Lower leg skin (tissue), 3 donors: ENCODE measurements around the gene LENEP.

Experiments used
- CTCF ChIP-seq, 3 donors: fragments of 450-650 bp; IDR thresholded peaks; one replicate each; pipeline ENCODE4 v1.5.1; 2016; ENCODE audit warnings: antibody characterized with exemption in 3 of 3, mild to moderate bottlenecking in 3 of 3, moderate library complexity in 2 of 3
- POLR2A ChIP-seq, 2 donors: fragments of 450-650 bp; IDR thresholded peaks; one replicate each; pipeline ENCODE4 v1.6.1; 2016 to 2017; ENCODE audit warnings: antibody characterized with exemption in 2 of 2, mild to moderate bottlenecking in 1 of 2, moderate library complexity in 1 of 2

- TF ChIP-seq CTCF (IDR thresholded peaks at IDR 0.05): no peak
- TF ChIP-seq POLR2A (IDR thresholded peaks at IDR 0.05): no peak
Observed at GRCh38 chr1:154951901-154952657, 41.3 kb upstream of the LENEP start.
